Measurements from ENCODE around the gene SH3BP4.

SH3BP4 gene

GRCh38 chr2:235092433-235093223 lies 140.8 kb downstream of the SH3BP4 start:
- no peak for DNase-seq

- DNase-seq = no peak
Measured at GRCh38 chr2:235094457-235094856, 142.6 kb downstream of the SH3BP4 start.

GRCh38 chr2:235095569-235095968 lies 143.8 kb downstream of the SH3BP4 start:
- no peak for DNase-seq

GRCh38 chr2:235096447-235096846 lies 144.6 kb downstream of the SH3BP4 start:
- DNase-seq = no peak

- DNase-seq = no peak
Measured at GRCh38 chr2:235097196-235097595, 145.4 kb downstream of the SH3BP4 start.

GRCh38 chr2:235098269-235098668 lies 146.5 kb downstream of the SH3BP4 start:
- DNase-seq = no peak

- DNase-seq = no peak
Measured at GRCh38 chr2:235098736-235099494, 147.1 kb downstream of the SH3BP4 start.

DNA sequence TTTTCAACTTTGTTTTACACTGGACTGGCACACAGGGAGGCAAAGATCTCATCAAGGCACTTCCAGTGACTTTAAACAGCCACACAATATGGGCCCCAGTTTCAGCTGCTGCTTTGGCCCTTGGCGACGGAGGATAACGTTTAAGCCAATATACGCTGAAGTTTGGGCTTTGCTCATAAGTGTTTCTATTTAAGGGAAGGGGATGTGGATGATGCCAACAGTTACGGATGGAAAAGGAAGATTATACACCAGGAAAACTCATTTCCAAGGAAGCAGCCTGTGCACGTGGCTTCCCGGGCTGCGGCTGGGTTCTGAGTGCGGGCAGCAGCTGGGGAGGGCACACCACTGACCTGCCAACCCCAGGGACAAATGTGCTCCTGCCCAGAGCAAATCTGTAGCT lies 151.1 kb downstream of the SH3BP4 start:
- no peak for DNase-seq

Data from right kidney (tissue), 1 donor.